CD14-positive monocyte (primary cell): ENCODE measurements around the gene TGM5. TPM values are rescaled to one million over a fixed set of nuclear protein-coding genes. Genes with fewer than 3 reads are reported as not detected.

ENCODE experiments used
- DNase-seq, 3 donors: peaks; one replicate each; pipeline ENCODE4 v3.0.0-alpha.2; 2011 to 2022
- H2AFZ ChIP-seq: 2 replicates; pipeline ENCODE4 v1.6.0; 2012; ENCODE audit warnings: mild to moderate bottlenecking, low read depth, low read length, inconsistent platforms; ENCODE audit not compliant: insufficient read depth, poor library complexity, severe bottlenecking
- H3K27ac ChIP-seq, 2 donors: 1 replicate in 1 of 2; 2 replicates in 1 of 2; pipeline ENCODE4 v1.5.1; 2012 to 2013; ENCODE audit warnings: low read length in 2 of 2, control low read depth in 1 of 2, inconsistent platforms in 1 of 2, low read depth in 1 of 2, mild to moderate bottlenecking in 1 of 2
- H3K27me3 ChIP-seq, 2 donors: one replicate each; pipeline versions ENCODE4 v1.6.0 to v1.6.1; 2011 to 2013; ENCODE audit warnings: low read length in 2 of 2; ENCODE audit not compliant: control insufficient read depth in 2 of 2, insufficient read depth in 2 of 2
- H3K36me3 ChIP-seq, 2 donors: replicated peaks in 1 of 2; 1 replicate in 1 of 2; 2 replicates in 1 of 2; pipeline versions ENCODE4 v1.5.1 to v1.6.1; 2012 to 2013; ENCODE audit warnings: low read length in 2 of 2, control low read depth in 1 of 2, inconsistent platforms in 1 of 2, mild to moderate bottlenecking in 1 of 2; ENCODE audit not compliant: insufficient read depth in 2 of 2, control insufficient read depth in 1 of 2
- H3K4me1 ChIP-seq, 2 donors: 1 replicate in 1 of 2; 2 replicates in 1 of 2; pipeline versions ENCODE4 v1.5.1 to v1.6.1; 2012 to 2013; ENCODE audit warnings: low read length in 2 of 2, control low read depth in 1 of 2, inconsistent platforms in 1 of 2, mild to moderate bottlenecking in 1 of 2, moderate library complexity in 1 of 2; ENCODE audit not compliant: insufficient read depth in 2 of 2, control insufficient read depth in 1 of 2
- H3K4me2 ChIP-seq: replicated peaks from 2 replicates; pipeline ENCODE3; 2012; ENCODE audit warnings: low read length, moderate library complexity, mild to moderate bottlenecking; ENCODE audit not compliant: poor library complexity, severe bottlenecking; ENCODE audit errors: extremely low read depth
- H3K4me3 ChIP-seq, 3 experiments: fragments of 200-600 bp in 1 of 3; sonication (generic) in 1 of 3; replicated peaks in 1 of 3; 1 replicate in 2 of 3; 2 replicates in 1 of 3; pipeline ENCODE4 v1.5.1; 2011 to 2013; ENCODE audit warnings: low read length in 3 of 3, mild to moderate bottlenecking in 3 of 3, control low read depth in 2 of 3, low read depth in 2 of 3, inconsistent platforms in 1 of 3, moderate library complexity in 1 of 3
- H3K79me2 ChIP-seq: 2 replicates; pipeline ENCODE4 v1.6.0; 2012; ENCODE audit warnings: mild to moderate bottlenecking, control low read depth, inconsistent platforms, low read length, moderate library complexity; ENCODE audit not compliant: insufficient read depth
- H3K9ac ChIP-seq: 2 replicates; pipeline ENCODE4 v1.6.0; 2017; ENCODE audit warnings: low read length, mild to moderate bottlenecking; ENCODE audit not compliant: insufficient read depth, poor library complexity, severe bottlenecking
- H3K9me3 ChIP-seq, 2 donors: replicated peaks in 1 of 2; 1 replicate in 1 of 2; 2 replicates in 1 of 2; pipeline versions ENCODE4 v1.5.1 to v1.6.1; 2012 to 2013; ENCODE audit warnings: low read length in 2 of 2, control low read depth in 1 of 2; ENCODE audit not compliant: control insufficient read depth in 1 of 2, insufficient read depth in 1 of 2
- H4K20me1 ChIP-seq: 2 replicates; pipeline ENCODE4 v1.6.0; 2012; ENCODE audit warnings: mild to moderate bottlenecking, low read length, control low read depth, moderate library complexity; ENCODE audit not compliant: insufficient read depth
- H3K27ac Mint-ChIP-seq, 7 donors: one replicate each; pipeline ENCODE4 v1.8.0; 2020; ENCODE audit warnings: mild to moderate bottlenecking in 7 of 7, mixed read lengths in 7 of 7, moderate library complexity in 6 of 7, inconsistent platforms in 2 of 7
- H3K27me3 Mint-ChIP-seq, 3 donors: one replicate each; pipeline ENCODE4 v1.8.0; 2021 to 2022; ENCODE audit warnings: low read depth in 3 of 3, mild to moderate bottlenecking in 3 of 3, mixed read lengths in 3 of 3, moderate library complexity in 3 of 3, inconsistent platforms in 1 of 3
- H3K36me3 Mint-ChIP-seq, 2 donors: one replicate each; pipeline ENCODE4 v1.8.0; 2020; ENCODE audit warnings: mixed read lengths in 2 of 2, inconsistent platforms in 1 of 2, mild to moderate bottlenecking in 1 of 2
- H3K4me1 Mint-ChIP-seq: one replicate; pipeline ENCODE4 v1.8.0; 2020; ENCODE audit warnings: mild to moderate bottlenecking, mixed read lengths
- H3K4me3 Mint-ChIP-seq, 2 donors: one replicate each; pipeline ENCODE4 v1.8.0; 2020; ENCODE audit warnings: mild to moderate bottlenecking in 2 of 2, mixed read lengths in 2 of 2, moderate library complexity in 1 of 2
- H3K9me3 Mint-ChIP-seq, 7 donors: one replicate each; pipeline ENCODE4 v1.8.0; 2020 to 2022; ENCODE audit warnings: mixed read lengths in 7 of 7, mild to moderate bottlenecking in 6 of 7, moderate library complexity in 6 of 7, inconsistent platforms in 2 of 7
- WGBS: methylation state at CpG from one replicate; pipeline ENCODE4 v1.1.5; 2013; ENCODE audit warnings: missing lambda C conversion rate; ENCODE audit not compliant: insufficient coverage; 5-methylcytosine and 5-hydroxymethylcytosine counted together
- intact Hi-C, 2 donors: fragments of 100-400 bp; cut with micrococcal nuclease; formaldehyde crosslinking; loops; one replicate each; pipeline versions ENCODE4 v1.15.0 to v1.15.1; 2023
- polyA plus RNA-seq, 3 donors: library from polyadenylated mRNA; depleted of rRNA in 1 of 3; unstranded in 2 of 3; stranded (reverse) in 1 of 3; fragments of 300-500 nt in 2 of 3; fragments of >200 nt in 1 of 3; fragmentation: Illumina TruSeq in 2 of 3; gene quantifications; 1 replicate in 2 of 3; 2 replicates in 1 of 3; pipeline ENCODE4 v1.2.3, GENCODE V29; 2012 to 2021
- TF ChIP-seq, protein P1 (sequence below): fragments of 200-600 bp; IDR thresholded peaks from one replicate; pipeline ENCODE4 v1.8.0; 2022; ENCODE audit warnings: antibody characterized with exemption, mild to moderate bottlenecking

The TGM5 gene
- polyA plus RNA-seq, 3 donors: not detected

DNA sequence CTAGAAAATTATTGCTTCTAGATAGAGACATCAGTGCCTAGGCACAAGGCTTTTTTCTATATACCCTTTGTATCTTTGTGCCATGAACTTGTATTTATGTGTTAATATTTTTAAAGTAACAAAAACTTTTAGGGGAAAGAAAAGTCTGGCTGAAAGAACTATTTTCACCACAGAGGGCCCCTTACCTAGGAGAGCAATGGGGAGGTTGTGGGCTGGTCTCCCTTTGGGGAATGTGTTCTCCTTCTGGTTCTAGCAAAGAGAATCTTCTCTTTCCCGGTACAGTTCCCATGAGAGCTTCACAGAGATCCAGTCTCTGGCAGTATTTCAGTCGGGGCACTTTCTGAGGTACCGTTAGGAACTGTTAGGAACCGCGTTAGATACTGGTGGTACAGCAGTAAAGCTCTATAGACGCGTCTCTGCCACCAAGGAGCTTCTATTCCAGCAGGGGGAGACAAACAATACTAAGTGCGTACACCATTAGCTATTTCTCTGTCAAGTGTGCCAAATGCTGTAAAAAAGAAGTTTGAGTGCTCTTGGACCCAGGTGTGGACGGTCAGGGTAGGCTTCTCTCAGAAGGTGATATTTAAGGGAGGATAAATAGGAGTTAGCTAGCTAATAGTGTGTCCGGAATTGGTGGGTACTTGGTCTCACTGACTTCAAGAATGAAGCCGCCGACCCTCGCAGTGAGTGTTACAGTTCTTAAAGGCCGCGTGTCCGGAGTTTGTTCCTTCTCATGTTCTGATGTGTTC lies 41.4 kb downstream of the TGM5 start:
- Mint-ChIP-seq H3K4me1 (no peaks in the 10 kb centered on the region), H3K36me3 (no peaks in the 10 kb centered on the region)
- H2AFZ ChIP-seq: no peak overlapping the region

DNA sequence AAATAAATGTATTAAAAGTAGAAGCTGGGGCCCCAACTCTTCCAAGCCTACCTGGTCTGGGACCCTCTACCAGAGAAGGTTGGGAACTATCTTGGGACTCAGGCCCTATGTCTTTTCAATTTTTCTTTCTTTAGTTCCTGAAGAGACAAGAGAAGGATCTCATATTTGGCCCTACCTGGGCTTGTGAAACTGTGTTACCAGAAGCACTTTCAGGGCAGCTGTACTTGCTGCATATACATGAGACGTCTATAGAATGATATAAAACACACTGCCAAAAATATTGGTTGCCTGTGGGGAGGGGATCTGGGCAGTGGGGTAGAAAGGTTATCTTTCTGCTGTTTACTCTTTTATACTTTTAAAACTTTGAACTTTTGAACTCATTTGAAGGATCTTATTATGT lies 45.3 kb downstream of the TGM5 start:
- Histone ChIP-seq H2AFZ (no peak overlapping the region), H3K79me2 (no peaks in the 10 kb centered on the region), H3K36me3 (no peaks in the 10 kb centered on the region), H3K4me2 (no peak overlapping the region), H3K9me3 (no peaks in the 10 kb centered on the region), H3K4me3 (no peak overlapping the region), H4K20me1 (no peaks in the 10 kb centered on the region), H3K27ac (no peak overlapping the region), H3K4me1 (no peaks in the 10 kb centered on the region), H3K9ac (no peak overlapping the region), H3K27me3 (no peaks in the 10 kb centered on the region)
- intact Hi-C loops: no loop called here
- Mint-ChIP-seq H3K9me3 (peaks cover 1 to 8% (median 4%) of the 10 kb centered on the region in 7 donors), H3K36me3 (no peaks in the 10 kb centered on the region), H3K27me3 (peaks cover 10 to 13% (median 11%) of the 10 kb centered on the region in 3 donors), H3K4me1 (no peaks in the 10 kb centered on the region), H3K4me3 (no peak overlapping the region), H3K27ac (no peak overlapping the region)
- TF ChIP-seq, protein P1, sequence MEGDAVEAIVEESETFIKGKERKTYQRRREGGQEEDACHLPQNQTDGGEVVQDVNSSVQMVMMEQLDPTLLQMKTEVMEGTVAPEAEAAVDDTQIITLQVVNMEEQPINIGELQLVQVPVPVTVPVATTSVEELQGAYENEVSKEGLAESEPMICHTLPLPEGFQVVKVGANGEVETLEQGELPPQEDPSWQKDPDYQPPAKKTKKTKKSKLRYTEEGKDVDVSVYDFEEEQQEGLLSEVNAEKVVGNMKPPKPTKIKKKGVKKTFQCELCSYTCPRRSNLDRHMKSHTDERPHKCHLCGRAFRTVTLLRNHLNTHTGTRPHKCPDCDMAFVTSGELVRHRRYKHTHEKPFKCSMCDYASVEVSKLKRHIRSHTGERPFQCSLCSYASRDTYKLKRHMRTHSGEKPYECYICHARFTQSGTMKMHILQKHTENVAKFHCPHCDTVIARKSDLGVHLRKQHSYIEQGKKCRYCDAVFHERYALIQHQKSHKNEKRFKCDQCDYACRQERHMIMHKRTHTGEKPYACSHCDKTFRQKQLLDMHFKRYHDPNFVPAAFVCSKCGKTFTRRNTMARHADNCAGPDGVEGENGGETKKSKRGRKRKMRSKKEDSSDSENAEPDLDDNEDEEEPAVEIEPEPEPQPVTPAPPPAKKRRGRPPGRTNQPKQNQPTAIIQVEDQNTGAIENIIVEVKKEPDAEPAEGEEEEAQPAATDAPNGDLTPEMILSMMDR: no peak
- no peak for DNase-seq
- no CpG with 5 or more reads among the region's 1 CpG for WGBS

More for the DNA sequence above, 41.4 kb downstream of the TGM5 start:
- Mint-ChIP-seq H3K9me3 (peaks cover 0 to 3% (median 1%) of the 10 kb centered on the region in 7 donors), H3K27ac (no peak overlapping the region), H3K4me3 (no peak overlapping the region), H3K27me3 (peaks cover 10 to 23% (median 17%) of the 10 kb centered on the region in 3 donors)
- Histone ChIP-seq H3K4me2 (no peak overlapping the region), H3K79me2 (no peaks in the 10 kb centered on the region), H4K20me1 (no peaks in the 10 kb centered on the region), H3K4me1 (no peaks in the 10 kb centered on the region), H3K9ac (no peak overlapping the region), H3K4me3 (no peak overlapping the region), H3K27me3 (no peaks in the 10 kb centered on the region), H3K9me3 (no peaks in the 10 kb centered on the region), H3K27ac (no peak overlapping the region), H3K36me3 (no peaks in the 10 kb centered on the region)
- DNase-seq: peak; percentile 12 to 41 (median 33)
- WGBS: 53% methylated on average over 14 of the region's 16 CpGs
- TF ChIP-seq, protein P1: peak; percentile 70
- intact Hi-C loops: loop anchor here in 1 of 2 donors (2.0 kb wide), 1 partner anchor 61 kb away; no protein-coding TSS in a partner anchor
